ENCODE data around the gene DYNC1I1. TPM values are rescaled to one million over a fixed set of nuclear protein-coding genes. Genes with fewer than 3 reads are reported as not detected.

The DYNC1I1 gene
- total and polyA plus RNA-seq, 4 donors: 0.28 to 0.67 (median 0.39) TPM

DNA sequence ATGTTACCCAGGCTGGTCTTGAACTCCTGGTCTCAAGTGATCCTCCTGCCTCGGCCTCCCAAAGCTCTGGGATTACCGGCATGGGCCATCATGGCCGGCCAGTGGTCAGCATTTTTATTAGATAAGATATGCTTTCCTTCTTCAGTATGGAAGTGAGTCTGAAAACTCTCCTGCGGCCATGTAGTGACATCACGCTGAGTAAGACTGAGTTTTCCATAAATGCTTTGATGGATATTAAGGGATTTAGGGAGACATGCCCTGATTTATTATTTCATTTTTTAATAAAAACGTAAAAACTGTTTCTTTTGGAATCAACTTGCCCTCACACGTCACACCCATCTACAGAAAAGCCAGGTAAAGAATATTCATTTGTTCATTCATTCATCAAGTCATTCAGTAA is 48.4 kb downstream of the DYNC1I1 start:
- TF ChIP-seq GABPA (IDR thresholded peaks at IDR 0.05 in 1 of 2, conservative IDR thresholded peaks at IDR 0.05 in 1 of 2) (no peak), TAF1 (conservative IDR thresholded peaks at IDR 0.05) (no peak), HNF4G (IDR thresholded peaks at IDR 0.05) (no peak), HNF4A (conservative IDR thresholded peaks at IDR 0.05) (no peak), EGR1 (IDR thresholded peaks at IDR 0.05; ENCODE audit: low read depth in 2 of 2) (no peak), RAD21 (IDR thresholded peaks at IDR 0.05) (no peak), FOXA1 (IDR thresholded peaks at IDR 0.05) (no peak), NR2F2 (IDR thresholded peaks at IDR 0.05) (no peak), SP1 (IDR thresholded peaks at IDR 0.05) (no peak), YY1 (IDR thresholded peaks at IDR 0.05) (no peak)
- TF ChIP-seq, protein P1, sequence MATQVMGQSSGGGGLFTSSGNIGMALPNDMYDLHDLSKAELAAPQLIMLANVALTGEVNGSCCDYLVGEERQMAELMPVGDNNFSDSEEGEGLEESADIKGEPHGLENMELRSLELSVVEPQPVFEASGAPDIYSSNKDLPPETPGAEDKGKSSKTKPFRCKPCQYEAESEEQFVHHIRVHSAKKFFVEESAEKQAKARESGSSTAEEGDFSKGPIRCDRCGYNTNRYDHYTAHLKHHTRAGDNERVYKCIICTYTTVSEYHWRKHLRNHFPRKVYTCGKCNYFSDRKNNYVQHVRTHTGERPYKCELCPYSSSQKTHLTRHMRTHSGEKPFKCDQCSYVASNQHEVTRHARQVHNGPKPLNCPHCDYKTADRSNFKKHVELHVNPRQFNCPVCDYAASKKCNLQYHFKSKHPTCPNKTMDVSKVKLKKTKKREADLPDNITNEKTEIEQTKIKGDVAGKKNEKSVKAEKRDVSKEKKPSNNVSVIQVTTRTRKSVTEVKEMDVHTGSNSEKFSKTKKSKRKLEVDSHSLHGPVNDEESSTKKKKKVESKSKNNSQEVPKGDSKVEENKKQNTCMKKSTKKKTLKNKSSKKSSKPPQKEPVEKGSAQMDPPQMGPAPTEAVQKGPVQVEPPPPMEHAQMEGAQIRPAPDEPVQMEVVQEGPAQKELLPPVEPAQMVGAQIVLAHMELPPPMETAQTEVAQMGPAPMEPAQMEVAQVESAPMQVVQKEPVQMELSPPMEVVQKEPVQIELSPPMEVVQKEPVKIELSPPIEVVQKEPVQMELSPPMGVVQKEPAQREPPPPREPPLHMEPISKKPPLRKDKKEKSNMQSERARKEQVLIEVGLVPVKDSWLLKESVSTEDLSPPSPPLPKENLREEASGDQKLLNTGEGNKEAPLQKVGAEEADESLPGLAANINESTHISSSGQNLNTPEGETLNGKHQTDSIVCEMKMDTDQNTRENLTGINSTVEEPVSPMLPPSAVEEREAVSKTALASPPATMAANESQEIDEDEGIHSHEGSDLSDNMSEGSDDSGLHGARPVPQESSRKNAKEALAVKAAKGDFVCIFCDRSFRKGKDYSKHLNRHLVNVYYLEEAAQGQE (IDR thresholded peaks at IDR 0.05): no peak
- TF ChIP-seq, protein P2, sequence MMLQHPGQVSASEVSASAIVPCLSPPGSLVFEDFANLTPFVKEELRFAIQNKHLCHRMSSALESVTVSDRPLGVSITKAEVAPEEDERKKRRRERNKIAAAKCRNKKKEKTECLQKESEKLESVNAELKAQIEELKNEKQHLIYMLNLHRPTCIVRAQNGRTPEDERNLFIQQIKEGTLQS (IDR thresholded peaks at IDR 0.05): no peak
- TF ChIP-seq, protein P3, sequence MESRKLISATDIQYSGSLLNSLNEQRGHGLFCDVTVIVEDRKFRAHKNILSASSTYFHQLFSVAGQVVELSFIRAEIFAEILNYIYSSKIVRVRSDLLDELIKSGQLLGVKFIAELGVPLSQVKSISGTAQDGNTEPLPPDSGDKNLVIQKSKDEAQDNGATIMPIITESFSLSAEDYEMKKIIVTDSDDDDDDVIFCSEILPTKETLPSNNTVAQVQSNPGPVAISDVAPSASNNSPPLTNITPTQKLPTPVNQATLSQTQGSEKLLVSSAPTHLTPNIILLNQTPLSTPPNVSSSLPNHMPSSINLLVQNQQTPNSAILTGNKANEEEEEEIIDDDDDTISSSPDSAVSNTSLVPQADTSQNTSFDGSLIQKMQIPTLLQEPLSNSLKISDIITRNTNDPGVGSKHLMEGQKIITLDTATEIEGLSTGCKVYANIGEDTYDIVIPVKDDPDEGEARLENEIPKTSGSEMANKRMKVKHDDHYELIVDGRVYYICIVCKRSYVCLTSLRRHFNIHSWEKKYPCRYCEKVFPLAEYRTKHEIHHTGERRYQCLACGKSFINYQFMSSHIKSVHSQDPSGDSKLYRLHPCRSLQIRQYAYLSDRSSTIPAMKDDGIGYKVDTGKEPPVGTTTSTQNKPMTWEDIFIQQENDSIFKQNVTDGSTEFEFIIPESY (IDR thresholded peaks at IDR 0.05): no peak
- no peaks in the 10 kb centered on the region for H3K27me3 ChIP-seq (ENCODE audit: control insufficient read depth in 4 of 4, insufficient read depth in 4 of 4, low read length in 3 of 4)
- no peak overlapping the region for H3K4me3 ChIP-seq (ENCODE audit: low read depth in 1 of 3, low read length in 3 of 3)
- no peaks in the 10 kb centered on the region for H3K4me1 ChIP-seq (ENCODE audit: control insufficient read depth in 4 of 4, insufficient read depth in 4 of 4, low read length in 3 of 4)
- 90% methylated on average over 7 of the region's 7 CpGs for WGBS
- H3K9ac ChIP-seq (ENCODE audit: low read depth in 1 of 2, low read length in 2 of 2): no peak overlapping the region
- H3K36me3 ChIP-seq (ENCODE audit: control insufficient read depth in 4 of 4, insufficient read depth in 3 of 4, low read depth in 1 of 4, low read length in 3 of 4): no peaks in the 10 kb centered on the region
- no peak for DNase-seq (ENCODE audit: low spot score)
- H3K9me3 ChIP-seq (ENCODE audit: control insufficient read depth in 4 of 4, low read length in 3 of 4): no peaks in the 10 kb centered on the region
- no peak overlapping the region for H3K27ac ChIP-seq (ENCODE audit: low read depth in 1 of 2, low read length in 2 of 2)

DNA sequence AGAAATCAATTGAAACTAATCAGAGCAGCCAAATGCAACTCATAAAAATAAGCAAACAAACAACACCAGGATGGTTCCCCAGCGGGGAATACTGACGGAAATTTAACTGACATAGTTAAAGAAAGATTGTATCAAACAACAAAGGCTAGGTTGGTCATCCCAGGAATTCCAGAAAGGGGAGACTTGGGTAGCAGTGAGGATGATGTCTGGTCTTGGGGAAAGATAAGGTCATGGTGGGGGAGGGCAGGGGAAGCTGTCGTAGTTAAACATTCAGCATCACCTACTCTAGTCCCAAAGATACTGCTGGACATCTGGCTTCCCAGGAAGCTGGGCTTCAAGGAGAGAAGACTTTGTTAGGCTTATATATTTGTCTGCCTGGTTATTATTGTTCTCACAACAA is 50.4 kb downstream of the DYNC1I1 start:
- no peak overlapping the region for H3K9ac ChIP-seq (ENCODE audit: low read depth in 1 of 2, low read length in 2 of 2)
- no peak for DNase-seq (ENCODE audit: low spot score)
- H3K9me3 ChIP-seq (ENCODE audit: control insufficient read depth in 4 of 4, low read length in 3 of 4): no peaks in the 10 kb centered on the region
- H3K4me1 ChIP-seq (ENCODE audit: control insufficient read depth in 4 of 4, insufficient read depth in 4 of 4, low read length in 3 of 4): no peaks in the 10 kb centered on the region
- H3K4me3 ChIP-seq (ENCODE audit: low read depth in 1 of 3, low read length in 3 of 3): no peak overlapping the region
- 82% methylated on average over 3 of the region's 3 CpGs for WGBS
- H3K27me3 ChIP-seq (ENCODE audit: control insufficient read depth in 4 of 4, insufficient read depth in 4 of 4, low read length in 3 of 4): no peaks in the 10 kb centered on the region
- no peaks in the 10 kb centered on the region for H3K36me3 ChIP-seq (ENCODE audit: control insufficient read depth in 4 of 4, insufficient read depth in 3 of 4, low read depth in 1 of 4, low read length in 3 of 4)
- H3K27ac ChIP-seq (ENCODE audit: low read depth in 1 of 2, low read length in 2 of 2): no peak overlapping the region
- no peak for TF ChIP-seq TAF1 (conservative IDR thresholded peaks at IDR 0.05)
- TF ChIP-seq FOXA1 (IDR thresholded peaks at IDR 0.05): no peak
- TF ChIP-seq SP1 (IDR thresholded peaks at IDR 0.05): no peak
- TF ChIP-seq HNF4G (IDR thresholded peaks at IDR 0.05): no peak
- TF ChIP-seq, protein P4, sequence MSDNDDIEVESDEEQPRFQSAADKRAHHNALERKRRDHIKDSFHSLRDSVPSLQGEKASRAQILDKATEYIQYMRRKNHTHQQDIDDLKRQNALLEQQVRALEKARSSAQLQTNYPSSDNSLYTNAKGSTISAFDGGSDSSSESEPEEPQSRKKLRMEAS (IDR thresholded peaks at IDR 0.05): no peak
- no peak for TF ChIP-seq RAD21 (IDR thresholded peaks at IDR 0.05)
- no peak for TF ChIP-seq JUND (IDR thresholded peaks at IDR 0.05)
- TF ChIP-seq HNF4A (conservative IDR thresholded peaks at IDR 0.05): no peak
- TF ChIP-seq RXRA (IDR thresholded peaks at IDR 0.05): no peak
- TF ChIP-seq, protein P1 (IDR thresholded peaks at IDR 0.05): no peak
- no peak for TF ChIP-seq FOXA2 (IDR thresholded peaks at IDR 0.05)
- no peak for TF ChIP-seq GABPA (IDR thresholded peaks at IDR 0.05 in 1 of 2, conservative IDR thresholded peaks at IDR 0.05 in 1 of 2)
- TF ChIP-seq YY1 (IDR thresholded peaks at IDR 0.05): no peak
- TF ChIP-seq, protein P5, sequence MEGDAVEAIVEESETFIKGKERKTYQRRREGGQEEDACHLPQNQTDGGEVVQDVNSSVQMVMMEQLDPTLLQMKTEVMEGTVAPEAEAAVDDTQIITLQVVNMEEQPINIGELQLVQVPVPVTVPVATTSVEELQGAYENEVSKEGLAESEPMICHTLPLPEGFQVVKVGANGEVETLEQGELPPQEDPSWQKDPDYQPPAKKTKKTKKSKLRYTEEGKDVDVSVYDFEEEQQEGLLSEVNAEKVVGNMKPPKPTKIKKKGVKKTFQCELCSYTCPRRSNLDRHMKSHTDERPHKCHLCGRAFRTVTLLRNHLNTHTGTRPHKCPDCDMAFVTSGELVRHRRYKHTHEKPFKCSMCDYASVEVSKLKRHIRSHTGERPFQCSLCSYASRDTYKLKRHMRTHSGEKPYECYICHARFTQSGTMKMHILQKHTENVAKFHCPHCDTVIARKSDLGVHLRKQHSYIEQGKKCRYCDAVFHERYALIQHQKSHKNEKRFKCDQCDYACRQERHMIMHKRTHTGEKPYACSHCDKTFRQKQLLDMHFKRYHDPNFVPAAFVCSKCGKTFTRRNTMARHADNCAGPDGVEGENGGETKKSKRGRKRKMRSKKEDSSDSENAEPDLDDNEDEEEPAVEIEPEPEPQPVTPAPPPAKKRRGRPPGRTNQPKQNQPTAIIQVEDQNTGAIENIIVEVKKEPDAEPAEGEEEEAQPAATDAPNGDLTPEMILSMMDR (IDR thresholded peaks at IDR 0.05; ENCODE audit: low read depth, low read length, missing input control): no peak
- TF ChIP-seq, protein P3 (IDR thresholded peaks at IDR 0.05): no peak
- TF ChIP-seq, protein P2 (IDR thresholded peaks at IDR 0.05): no peak
